Upper lobe of left lung (tissue), 6 donors: ENCODE data around the gene HIRA. TPM values are rescaled to one million over a fixed set of nuclear protein-coding genes. Genes with fewer than 3 reads are reported as not detected.

Experiments used
- ATAC-seq, 2 donors: fragments of 200-7000 bp; cut with Tn5 transposase; one replicate each; pipeline ENCODE4 v1.9.1; 2022; ENCODE audit warnings: mild to moderate bottlenecking in 2 of 2, moderate library complexity in 2 of 2; ENCODE audit not compliant: low FRiP score in 2 of 2
- DNase-seq, 2 donors: peaks; one replicate each; pipeline ENCODE4 v3.0.0-alpha.2; 2019 to 2020
- H3K27ac ChIP-seq, 4 donors: fragments of 200-600 bp; sonication (generic); one replicate each; pipeline ENCODE4 v1.5.1; 2016 to 2019
- H3K27me3 ChIP-seq, 4 donors: fragments of 200-600 bp; sonication (generic); one replicate each; pipeline ENCODE4 v1.5.1; 2017 to 2019
- H3K36me3 ChIP-seq, 4 donors: fragments of 200-600 bp; sonication (generic); one replicate each; pipeline ENCODE4 v1.5.1; 2016 to 2019
- H3K4me1 ChIP-seq, 4 donors: fragments of 200-600 bp; sonication (generic); one replicate each; pipeline ENCODE4 v1.5.1; 2018 to 2019
- H3K4me3 ChIP-seq, 4 donors: fragments of 200-600 bp; sonication (generic); one replicate each; pipeline ENCODE4 v1.5.1; 2017 to 2019; ENCODE audit warnings: mild to moderate bottlenecking in 2 of 4, moderate library complexity in 1 of 4
- H3K9me3 ChIP-seq, 4 donors: fragments of 200-600 bp; sonication (generic); one replicate each; pipeline ENCODE4 v1.5.1; 2018 to 2019
- EP300 ChIP-seq, 4 donors: sonication (generic); formaldehyde crosslinking; IDR thresholded peaks; one replicate each; pipeline ENCODE4 v1.5.1; 2017; ENCODE audit warnings: antibody characterized with exemption in 4 of 4, control low read depth in 2 of 4
- POLR2A ChIP-seq, 4 donors: fragments of 450-650 bp; IDR thresholded peaks; one replicate each; pipeline ENCODE4 v1.5.1; 2016 to 2017; ENCODE audit warnings: antibody characterized with exemption in 4 of 4, mild to moderate bottlenecking in 2 of 4
- POLR2AphosphoS5 ChIP-seq, 2 donors: sonication (generic); formaldehyde crosslinking; IDR thresholded peaks; one replicate each; pipeline ENCODE4 v1.5.1; 2017; ENCODE audit warnings: antibody characterized with exemption in 2 of 2
- WGBS, 2 donors: methylation state at CpG; one replicate each; pipeline ENCODE4 v1.1.5; 2017 to 2018; 5-methylcytosine and 5-hydroxymethylcytosine counted together
- total RNA-seq, 6 donors: library from RNA; depleted of rRNA in 4 of 6; stranded (reverse); fragments of >200 nt in 4 of 6; gene quantifications; one replicate each; pipeline versions ENCODE4 v1.1.0 to v1.2.1, GENCODE V29; 2016 to 2021
- TF ChIP-seq, protein P1 (sequence below), 6 experiments: fragments of 450-650 bp in 4 of 6; fragments of 200-600 bp in 2 of 6; sonication (generic) in 2 of 6; IDR thresholded peaks; one replicate each; pipeline ENCODE4 v1.5.1; 2016 to 2019; ENCODE audit warnings: antibody characterized with exemption in 6 of 6
- donor health status: DM: no; HTN: no; CAD: no; lungs with moderate emphysema.
- donor health status: DM: no; HTN: yes; CAD: no; lungs with severe emphysema.

HIRA gene
- total RNA-seq, 6 donors from 2014 or later, result 9.9 to 27.5 (median 22.1) TPM

- ATAC-seq, result no peak
- 100% methylated on average over 1 of the region's 1 CpG for whole genome bisulfite sequencing, 2 donors
Observed at GRCh38 chr22:19411690-19412045, 19.9 kb downstream of the HIRA start.

GRCh38 chr22:19410941-19411689, 20.4 kb downstream of the HIRA start:
- WGBS, 2 donors, result 97% methylated on average over 5 to 6 of the region's 6 CpGs
- peaks cover 0 to 8% (median 0%) of the 10 kb centered on the region in 4 donors for H3K4me1 ChIP-seq
- no peak for DNase-seq
- H3K9me3 ChIP-seq, result no peaks in the 10 kb centered on the region
- no peak overlapping the region for H3K4me3 ChIP-seq
- no peak overlapping the region for H3K27ac ChIP-seq
- H3K27me3 ChIP-seq, result no peaks in the 10 kb centered on the region
- no peak for ATAC-seq
- TF ChIP-seq, protein P1, sequence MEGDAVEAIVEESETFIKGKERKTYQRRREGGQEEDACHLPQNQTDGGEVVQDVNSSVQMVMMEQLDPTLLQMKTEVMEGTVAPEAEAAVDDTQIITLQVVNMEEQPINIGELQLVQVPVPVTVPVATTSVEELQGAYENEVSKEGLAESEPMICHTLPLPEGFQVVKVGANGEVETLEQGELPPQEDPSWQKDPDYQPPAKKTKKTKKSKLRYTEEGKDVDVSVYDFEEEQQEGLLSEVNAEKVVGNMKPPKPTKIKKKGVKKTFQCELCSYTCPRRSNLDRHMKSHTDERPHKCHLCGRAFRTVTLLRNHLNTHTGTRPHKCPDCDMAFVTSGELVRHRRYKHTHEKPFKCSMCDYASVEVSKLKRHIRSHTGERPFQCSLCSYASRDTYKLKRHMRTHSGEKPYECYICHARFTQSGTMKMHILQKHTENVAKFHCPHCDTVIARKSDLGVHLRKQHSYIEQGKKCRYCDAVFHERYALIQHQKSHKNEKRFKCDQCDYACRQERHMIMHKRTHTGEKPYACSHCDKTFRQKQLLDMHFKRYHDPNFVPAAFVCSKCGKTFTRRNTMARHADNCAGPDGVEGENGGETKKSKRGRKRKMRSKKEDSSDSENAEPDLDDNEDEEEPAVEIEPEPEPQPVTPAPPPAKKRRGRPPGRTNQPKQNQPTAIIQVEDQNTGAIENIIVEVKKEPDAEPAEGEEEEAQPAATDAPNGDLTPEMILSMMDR (IDR thresholded peaks at IDR 0.05), result no peak
- no peak for TF ChIP-seq EP300 (IDR thresholded peaks at IDR 0.05)
- H3K36me3 ChIP-seq, result peaks cover 18 to 39% (median 30%) of the 10 kb centered on the region in 4 donors

More at GRCh38 chr22:19411690-19412045, 19.9 kb downstream of the HIRA start:
- no peak for DNase-seq
- Histone ChIP-seq H3K36me3 (peaks cover 13 to 33% (median 25%) of the 10 kb centered on the region in 4 donors), H3K4me3 (no peak overlapping the region), H3K4me1 (peaks cover 0 to 8% (median 0%) of the 10 kb centered on the region in 4 donors), H3K9me3 (no peaks in the 10 kb centered on the region), H3K27ac (no peak overlapping the region), H3K27me3 (no peaks in the 10 kb centered on the region)
- no peak for TF ChIP-seq POLR2AphosphoS5 (IDR thresholded peaks at IDR 0.05)
- TF ChIP-seq POLR2A (IDR thresholded peaks at IDR 0.05), result no peak
- TF ChIP-seq EP300 (IDR thresholded peaks at IDR 0.05), result no peak
- TF ChIP-seq, protein P1 (IDR thresholded peaks at IDR 0.05), result no peak

- DNase-seq (no peak), ATAC-seq (no peak)
- no peaks in the 10 kb centered on the region for H3K27me3 ChIP-seq
- TF ChIP-seq EP300 (IDR thresholded peaks at IDR 0.05), result no peak
- no peak for TF ChIP-seq POLR2A (IDR thresholded peaks at IDR 0.05)
- no peak for TF ChIP-seq POLR2AphosphoS5 (IDR thresholded peaks at IDR 0.05)
- TF ChIP-seq, protein P1 (IDR thresholded peaks at IDR 0.05), result no peak
- no peak overlapping the region for H3K4me3 ChIP-seq
- no peak overlapping the region for H3K27ac ChIP-seq
- no peaks in the 10 kb centered on the region for H3K9me3 ChIP-seq
- peaks cover 0 to 8% (median 0%) of the 10 kb centered on the region in 4 donors for H3K4me1 ChIP-seq
- peaks cover 25 to 59% (median 45%) of the 10 kb centered on the region in 4 donors for H3K36me3 ChIP-seq
- 82 to 92% methylated on average over 10 to 16 of the region's 16 CpGs for WGBS, 2 donors
Observed at GRCh38 chr22:19407649-19408606, 23.6 kb downstream of the HIRA start.

DNA sequence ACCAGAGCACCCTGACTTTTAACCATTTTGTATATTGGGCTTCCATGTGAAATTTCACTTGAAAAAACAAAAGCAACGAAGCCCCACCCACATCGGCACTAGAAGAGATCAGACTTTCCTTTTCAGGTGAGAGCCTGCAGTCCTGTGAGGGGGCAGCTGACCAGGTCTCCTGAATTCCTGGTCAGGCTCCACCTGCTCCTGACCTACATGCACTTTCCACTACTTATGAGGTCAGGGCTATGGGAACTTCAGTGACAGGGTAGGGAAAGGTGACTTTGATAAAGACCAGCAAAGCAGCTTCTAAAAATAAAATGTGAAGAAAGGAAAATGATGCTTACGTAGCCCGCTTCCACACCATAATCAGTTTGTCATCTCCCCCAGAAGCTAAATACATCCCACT, 24.7 kb downstream of the HIRA start:
- H3K27me3 ChIP-seq, result no peaks in the 10 kb centered on the region
- WGBS, 2 donors, result 94 to 96% methylated on average over 4 of the region's 4 CpGs
- peaks cover 0 to 7% (median 0%) of the 10 kb centered on the region in 4 donors for H3K4me1 ChIP-seq
- no peak overlapping the region for H3K4me3 ChIP-seq
- H3K36me3 ChIP-seq, result peaks cover 25 to 62% (median 45%) of the 10 kb centered on the region in 4 donors
- TF ChIP-seq EP300 (IDR thresholded peaks at IDR 0.05) (no peak), POLR2AphosphoS5 (IDR thresholded peaks at IDR 0.05) (no peak), POLR2A (IDR thresholded peaks at IDR 0.05) (no peak)
- TF ChIP-seq, protein P1 (IDR thresholded peaks at IDR 0.05), result no peak
- no peaks in the 10 kb centered on the region for H3K9me3 ChIP-seq
- DNase-seq (no peak), ATAC-seq (no peak)
- no peak overlapping the region for H3K27ac ChIP-seq
